ENCODE measurements around the gene MARS1. TPM values are rescaled to one million over a fixed set of nuclear protein-coding genes. Genes with fewer than 3 reads are reported as not detected.

Gene MARS1
- total and polyA plus RNA-seq, 2 experiments from 2014 or later: 266 to 351 TPM

DNA sequence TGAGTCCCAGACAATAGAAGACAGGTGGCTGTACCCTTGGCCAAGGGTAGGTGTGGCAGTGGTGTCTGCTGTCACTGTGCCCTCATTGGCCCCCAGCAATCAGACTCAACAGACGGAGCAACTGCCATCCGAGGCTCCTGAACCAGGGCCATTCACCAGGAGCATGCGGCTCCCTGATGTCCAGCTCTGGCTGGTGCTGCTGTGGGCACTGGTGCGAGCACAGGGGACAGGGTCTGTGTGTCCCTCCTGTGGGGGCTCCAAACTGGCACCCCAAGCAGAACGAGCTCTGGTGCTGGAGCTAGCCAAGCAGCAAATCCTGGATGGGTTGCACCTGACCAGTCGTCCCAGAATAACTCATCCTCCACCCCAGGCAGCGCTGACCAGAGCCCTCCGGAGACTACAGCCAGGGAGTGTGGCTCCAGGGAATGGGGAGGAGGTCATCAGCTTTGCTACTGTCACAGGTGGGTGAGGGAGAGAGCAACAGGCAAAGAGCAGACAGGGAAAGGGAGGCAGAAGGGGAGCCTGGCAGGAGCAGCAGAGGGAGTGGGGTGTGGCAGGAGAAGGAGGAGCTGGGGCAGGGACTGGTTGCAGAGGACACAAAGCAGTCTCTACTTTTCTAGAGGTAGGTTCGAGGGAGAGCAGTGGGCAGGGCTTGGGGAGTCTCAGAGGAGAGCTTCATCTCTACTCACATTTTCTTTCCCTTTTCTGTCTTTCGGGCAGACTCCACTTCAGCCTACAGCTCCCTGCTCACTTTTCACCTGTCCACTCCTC is 32.3 kb upstream of the MARS1 start:
- peaks cover 23% of the 10 kb centered on the region for H3K79me2 ChIP-seq (replicated peaks; ENCODE audit: insufficient read depth)
- peaks cover 60% of the 10 kb centered on the region for H3K4me1 ChIP-seq (ENCODE audit: insufficient read depth)
- H3K27ac ChIP-seq (ENCODE audit: low read depth): peak overlapping the region; percentile 82
- Mint-ChIP-seq H3K27ac (peak overlapping the region; percentile 100), H3K36me3 (ENCODE audit: low read depth) (peaks cover 23% of the 10 kb centered on the region), H3K4me1 (peaks cover 63% of the 10 kb centered on the region), H3K9me3 (no peaks in the 10 kb centered on the region; the same call in 2 of the 3 replicates), H3K4me3 (peak overlapping the region; percentile 82), H3K27me3 (ENCODE audit: insufficient read depth, low read depth, poor library complexity) (peaks cover 40% of the 10 kb centered on the region)
- peak overlapping the region; percentile 99 for H3K4me2 ChIP-seq
- H4K20me1 ChIP-seq (replicated peaks; ENCODE audit: insufficient read depth): no peaks in the 10 kb centered on the region
- H3K27me3 ChIP-seq (ENCODE audit: insufficient read depth): no peaks in the 10 kb centered on the region
- H3K36me3 ChIP-seq (ENCODE audit: insufficient read depth): no peaks in the 10 kb centered on the region
- H3K4me3 ChIP-seq: peak overlapping the region; percentile 86
- TF ChIP-seq, protein P1, sequence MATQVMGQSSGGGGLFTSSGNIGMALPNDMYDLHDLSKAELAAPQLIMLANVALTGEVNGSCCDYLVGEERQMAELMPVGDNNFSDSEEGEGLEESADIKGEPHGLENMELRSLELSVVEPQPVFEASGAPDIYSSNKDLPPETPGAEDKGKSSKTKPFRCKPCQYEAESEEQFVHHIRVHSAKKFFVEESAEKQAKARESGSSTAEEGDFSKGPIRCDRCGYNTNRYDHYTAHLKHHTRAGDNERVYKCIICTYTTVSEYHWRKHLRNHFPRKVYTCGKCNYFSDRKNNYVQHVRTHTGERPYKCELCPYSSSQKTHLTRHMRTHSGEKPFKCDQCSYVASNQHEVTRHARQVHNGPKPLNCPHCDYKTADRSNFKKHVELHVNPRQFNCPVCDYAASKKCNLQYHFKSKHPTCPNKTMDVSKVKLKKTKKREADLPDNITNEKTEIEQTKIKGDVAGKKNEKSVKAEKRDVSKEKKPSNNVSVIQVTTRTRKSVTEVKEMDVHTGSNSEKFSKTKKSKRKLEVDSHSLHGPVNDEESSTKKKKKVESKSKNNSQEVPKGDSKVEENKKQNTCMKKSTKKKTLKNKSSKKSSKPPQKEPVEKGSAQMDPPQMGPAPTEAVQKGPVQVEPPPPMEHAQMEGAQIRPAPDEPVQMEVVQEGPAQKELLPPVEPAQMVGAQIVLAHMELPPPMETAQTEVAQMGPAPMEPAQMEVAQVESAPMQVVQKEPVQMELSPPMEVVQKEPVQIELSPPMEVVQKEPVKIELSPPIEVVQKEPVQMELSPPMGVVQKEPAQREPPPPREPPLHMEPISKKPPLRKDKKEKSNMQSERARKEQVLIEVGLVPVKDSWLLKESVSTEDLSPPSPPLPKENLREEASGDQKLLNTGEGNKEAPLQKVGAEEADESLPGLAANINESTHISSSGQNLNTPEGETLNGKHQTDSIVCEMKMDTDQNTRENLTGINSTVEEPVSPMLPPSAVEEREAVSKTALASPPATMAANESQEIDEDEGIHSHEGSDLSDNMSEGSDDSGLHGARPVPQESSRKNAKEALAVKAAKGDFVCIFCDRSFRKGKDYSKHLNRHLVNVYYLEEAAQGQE (IDR thresholded peaks at IDR 0.05; ENCODE audit: unreplicated experiment): no peak
- no peak for TF ChIP-seq EZH2phosphoT487 (IDR thresholded peaks at IDR 0.05; ENCODE audit: unreplicated experiment)
- TF ChIP-seq, protein P2, sequence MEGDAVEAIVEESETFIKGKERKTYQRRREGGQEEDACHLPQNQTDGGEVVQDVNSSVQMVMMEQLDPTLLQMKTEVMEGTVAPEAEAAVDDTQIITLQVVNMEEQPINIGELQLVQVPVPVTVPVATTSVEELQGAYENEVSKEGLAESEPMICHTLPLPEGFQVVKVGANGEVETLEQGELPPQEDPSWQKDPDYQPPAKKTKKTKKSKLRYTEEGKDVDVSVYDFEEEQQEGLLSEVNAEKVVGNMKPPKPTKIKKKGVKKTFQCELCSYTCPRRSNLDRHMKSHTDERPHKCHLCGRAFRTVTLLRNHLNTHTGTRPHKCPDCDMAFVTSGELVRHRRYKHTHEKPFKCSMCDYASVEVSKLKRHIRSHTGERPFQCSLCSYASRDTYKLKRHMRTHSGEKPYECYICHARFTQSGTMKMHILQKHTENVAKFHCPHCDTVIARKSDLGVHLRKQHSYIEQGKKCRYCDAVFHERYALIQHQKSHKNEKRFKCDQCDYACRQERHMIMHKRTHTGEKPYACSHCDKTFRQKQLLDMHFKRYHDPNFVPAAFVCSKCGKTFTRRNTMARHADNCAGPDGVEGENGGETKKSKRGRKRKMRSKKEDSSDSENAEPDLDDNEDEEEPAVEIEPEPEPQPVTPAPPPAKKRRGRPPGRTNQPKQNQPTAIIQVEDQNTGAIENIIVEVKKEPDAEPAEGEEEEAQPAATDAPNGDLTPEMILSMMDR (conservative IDR thresholded peaks at IDR 0.05; ENCODE audit: low read depth in 2 of 2): no peak
- TF ChIP-seq ZNF331 (CRISPR knock-in tag; IDR thresholded peaks at IDR 0.05; ENCODE audit: low read depth): no peak
- TF ChIP-seq, protein P3, sequence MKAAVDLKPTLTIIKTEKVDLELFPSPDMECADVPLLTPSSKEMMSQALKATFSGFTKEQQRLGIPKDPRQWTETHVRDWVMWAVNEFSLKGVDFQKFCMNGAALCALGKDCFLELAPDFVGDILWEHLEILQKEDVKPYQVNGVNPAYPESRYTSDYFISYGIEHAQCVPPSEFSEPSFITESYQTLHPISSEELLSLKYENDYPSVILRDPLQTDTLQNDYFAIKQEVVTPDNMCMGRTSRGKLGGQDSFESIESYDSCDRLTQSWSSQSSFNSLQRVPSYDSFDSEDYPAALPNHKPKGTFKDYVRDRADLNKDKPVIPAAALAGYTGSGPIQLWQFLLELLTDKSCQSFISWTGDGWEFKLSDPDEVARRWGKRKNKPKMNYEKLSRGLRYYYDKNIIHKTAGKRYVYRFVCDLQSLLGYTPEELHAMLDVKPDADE (IDR thresholded peaks at IDR 0.05): 0 out of 2 replicates have a peak, but pooled peaks have one; percentile 46
- DNase-seq (ENCODE audit: low spot score) (no peak), ATAC-seq (peak; percentile 17)
- no peaks in the 10 kb centered on the region for H3K9me2 ChIP-seq (ENCODE audit: insufficient read depth)
- H2AFZ ChIP-seq: no peak overlapping the region
- H3F3A ChIP-seq (replicated peaks; ENCODE audit: low read depth): peaks cover 15% of the 10 kb centered on the region

DNA sequence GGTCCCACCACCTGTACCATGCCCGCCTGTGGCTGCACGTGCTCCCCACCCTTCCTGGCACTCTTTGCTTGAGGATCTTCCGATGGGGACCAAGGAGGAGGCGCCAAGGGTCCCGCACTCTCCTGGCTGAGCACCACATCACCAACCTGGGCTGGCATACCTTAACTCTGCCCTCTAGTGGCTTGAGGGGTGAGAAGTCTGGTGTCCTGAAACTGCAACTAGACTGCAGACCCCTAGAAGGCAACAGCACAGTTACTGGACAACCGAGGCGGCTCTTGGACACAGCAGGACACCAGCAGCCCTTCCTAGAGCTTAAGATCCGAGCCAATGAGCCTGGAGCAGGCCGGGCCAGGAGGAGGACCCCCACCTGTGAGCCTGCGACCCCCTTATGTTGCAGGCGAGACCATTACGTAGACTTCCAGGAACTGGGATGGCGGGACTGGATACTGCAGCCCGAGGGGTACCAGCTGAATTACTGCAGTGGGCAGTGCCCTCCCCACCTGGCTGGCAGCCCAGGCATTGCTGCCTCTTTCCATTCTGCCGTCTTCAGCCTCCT is 31.6 kb upstream of the MARS1 start:
- peak; percentile 38 for ATAC-seq
- no peaks in the 10 kb centered on the region for H4K20me1 ChIP-seq (replicated peaks; ENCODE audit: insufficient read depth)
- peak overlapping the region; percentile 100 for H3K27ac Mint-ChIP-seq
- no peak for TF ChIP-seq STAT1 (IDR thresholded peaks at IDR 0.05; ENCODE audit: unreplicated experiment)
- TF ChIP-seq ZNF331 (CRISPR knock-in tag; IDR thresholded peaks at IDR 0.05; ENCODE audit: low read depth): no peak
- TF ChIP-seq EZH2phosphoT487 (IDR thresholded peaks at IDR 0.05; ENCODE audit: unreplicated experiment): no peak
- TF ChIP-seq, protein P2 (conservative IDR thresholded peaks at IDR 0.05; ENCODE audit: low read depth in 2 of 2): peak; percentile 77 to 89

More for the DNA sequence above, 31.6 kb upstream of the MARS1 start:
- Mint-ChIP-seq H3K4me3 (peak overlapping the region; percentile 82), H3K4me1 (peaks cover 63% of the 10 kb centered on the region), H3K27me3 (ENCODE audit: insufficient read depth, low read depth, poor library complexity) (peaks cover 40% of the 10 kb centered on the region), H3K9me3 (no peaks in the 10 kb centered on the region; the same call in 2 of the 3 replicates), H3K36me3 (ENCODE audit: low read depth) (peaks cover 23% of the 10 kb centered on the region)
- peak overlapping the region; percentile 99 for H3K4me2 ChIP-seq
- H2AFZ ChIP-seq: no peak overlapping the region
- H3K4me1 ChIP-seq (ENCODE audit: insufficient read depth): peaks cover 60% of the 10 kb centered on the region
- peaks cover 23% of the 10 kb centered on the region for H3K79me2 ChIP-seq (replicated peaks; ENCODE audit: insufficient read depth)
- peaks cover 22% of the 10 kb centered on the region for H3F3A ChIP-seq (replicated peaks; ENCODE audit: low read depth)
- H3K27me3 ChIP-seq (ENCODE audit: insufficient read depth): no peaks in the 10 kb centered on the region
- peak overlapping the region; percentile 82 for H3K27ac ChIP-seq (ENCODE audit: low read depth)
- no peaks in the 10 kb centered on the region for H3K36me3 ChIP-seq (ENCODE audit: insufficient read depth)
- H3K4me3 ChIP-seq: peak overlapping the region; percentile 86
- no peaks in the 10 kb centered on the region for H3K9me2 ChIP-seq (ENCODE audit: insufficient read depth)
- DNase-seq (ENCODE audit: low spot score): peak; percentile 93

All from GM23338 (cell line).